ENCODE results near the gene ARHGAP31.

DNA sequence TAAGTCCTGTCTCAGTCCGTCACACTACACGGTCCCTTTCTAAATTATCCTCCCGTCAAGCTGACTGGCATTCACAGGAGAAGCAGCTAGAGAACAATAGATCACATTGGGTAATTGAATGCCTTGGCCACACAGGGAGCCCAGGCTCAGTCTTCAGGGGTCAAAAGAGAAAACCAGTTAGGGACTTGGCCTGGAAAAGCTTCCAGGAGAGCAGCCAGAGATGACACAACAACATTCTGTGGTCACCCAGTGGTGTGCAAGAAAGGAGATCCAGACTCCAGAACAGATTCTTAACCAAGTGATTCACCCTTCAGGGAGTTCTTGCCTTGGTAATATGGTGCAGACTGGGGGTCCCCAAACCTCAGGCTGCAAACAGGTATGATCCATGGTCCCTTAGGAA is 15.9 kb downstream of the ARHGAP31 start:
- TF ChIP-seq, protein P1, sequence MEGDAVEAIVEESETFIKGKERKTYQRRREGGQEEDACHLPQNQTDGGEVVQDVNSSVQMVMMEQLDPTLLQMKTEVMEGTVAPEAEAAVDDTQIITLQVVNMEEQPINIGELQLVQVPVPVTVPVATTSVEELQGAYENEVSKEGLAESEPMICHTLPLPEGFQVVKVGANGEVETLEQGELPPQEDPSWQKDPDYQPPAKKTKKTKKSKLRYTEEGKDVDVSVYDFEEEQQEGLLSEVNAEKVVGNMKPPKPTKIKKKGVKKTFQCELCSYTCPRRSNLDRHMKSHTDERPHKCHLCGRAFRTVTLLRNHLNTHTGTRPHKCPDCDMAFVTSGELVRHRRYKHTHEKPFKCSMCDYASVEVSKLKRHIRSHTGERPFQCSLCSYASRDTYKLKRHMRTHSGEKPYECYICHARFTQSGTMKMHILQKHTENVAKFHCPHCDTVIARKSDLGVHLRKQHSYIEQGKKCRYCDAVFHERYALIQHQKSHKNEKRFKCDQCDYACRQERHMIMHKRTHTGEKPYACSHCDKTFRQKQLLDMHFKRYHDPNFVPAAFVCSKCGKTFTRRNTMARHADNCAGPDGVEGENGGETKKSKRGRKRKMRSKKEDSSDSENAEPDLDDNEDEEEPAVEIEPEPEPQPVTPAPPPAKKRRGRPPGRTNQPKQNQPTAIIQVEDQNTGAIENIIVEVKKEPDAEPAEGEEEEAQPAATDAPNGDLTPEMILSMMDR (IDR thresholded peaks at IDR 0.05; ENCODE audit: low read depth, low read length): no peak
- no peak for TF ChIP-seq EZH2phosphoT487 (IDR thresholded peaks at IDR 0.05; ENCODE audit: low read depth)
